Stomach (tissue), 4 donors: Measurements from ENCODE around the gene GUK1.

ENCODE experiments used
- POLR2A ChIP-seq, 4 donors: fragments of 450-650 bp; IDR thresholded peaks; one replicate each; pipeline ENCODE4 v1.6.1; 2016; ENCODE audit warnings: antibody characterized with exemption in 4 of 4, control low read depth in 2 of 4, mild to moderate bottlenecking in 1 of 4, moderate library complexity in 1 of 4
- POLR2AphosphoS5 ChIP-seq, 3 donors: sonication (generic); formaldehyde crosslinking; IDR thresholded peaks; one replicate each; pipeline ENCODE4 v1.6.1; 2016; ENCODE audit warnings: antibody characterized with exemption in 3 of 3
- TF ChIP-seq, protein P1 (sequence below), 7 experiments: fragments of 450-650 bp in 4 of 7; fragments of 200-600 bp in 3 of 7; sonication (generic) in 3 of 7; IDR thresholded peaks; one replicate each; pipeline ENCODE4 v1.5.1; 2016 to 2019; ENCODE audit warnings: antibody characterized with exemption in 7 of 7, control low read depth in 2 of 7, mild to moderate bottlenecking in 1 of 7

DNA sequence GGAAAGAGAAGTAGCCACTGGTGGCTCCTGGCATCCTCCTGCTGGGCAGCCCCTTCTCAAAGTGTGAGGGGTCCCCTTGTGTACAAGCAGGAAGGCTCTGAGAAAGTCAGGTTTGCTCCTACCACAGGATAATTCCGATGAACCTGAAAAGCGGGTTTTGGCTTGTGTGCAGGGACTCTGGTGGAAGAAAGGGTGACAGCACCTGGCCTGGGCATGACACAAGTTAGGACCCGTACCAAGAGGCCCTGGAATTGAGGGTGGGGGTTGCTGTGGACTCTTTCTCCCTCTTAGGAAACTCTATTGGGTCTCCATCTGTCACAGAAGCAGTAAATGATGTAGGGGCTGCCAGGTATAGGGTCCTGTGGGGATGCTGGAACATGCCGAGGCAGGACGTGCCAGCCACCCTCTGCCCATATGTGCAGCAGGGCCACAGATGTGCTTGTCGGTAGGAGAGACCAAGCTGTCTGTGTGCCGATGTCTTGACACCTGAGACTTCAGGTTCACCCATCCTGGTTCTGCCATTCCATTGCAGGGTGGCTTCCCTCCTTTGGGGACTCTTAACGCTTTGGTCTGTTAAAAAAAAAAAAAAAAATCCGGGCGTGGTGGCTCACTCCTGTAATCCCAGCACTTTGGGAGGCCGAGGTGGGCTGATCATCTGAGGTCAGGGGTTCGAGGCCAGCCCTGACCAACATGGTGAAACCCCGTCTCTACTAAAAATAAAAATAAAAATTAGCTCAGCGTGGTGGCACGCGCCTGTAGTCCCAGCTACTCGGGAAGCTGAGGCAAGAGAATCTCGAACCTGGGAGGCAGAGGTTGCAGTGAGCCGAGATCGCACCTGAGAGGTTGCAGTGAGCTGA, 46.8 kb upstream of the GUK1 start:
- TF ChIP-seq, protein P1, sequence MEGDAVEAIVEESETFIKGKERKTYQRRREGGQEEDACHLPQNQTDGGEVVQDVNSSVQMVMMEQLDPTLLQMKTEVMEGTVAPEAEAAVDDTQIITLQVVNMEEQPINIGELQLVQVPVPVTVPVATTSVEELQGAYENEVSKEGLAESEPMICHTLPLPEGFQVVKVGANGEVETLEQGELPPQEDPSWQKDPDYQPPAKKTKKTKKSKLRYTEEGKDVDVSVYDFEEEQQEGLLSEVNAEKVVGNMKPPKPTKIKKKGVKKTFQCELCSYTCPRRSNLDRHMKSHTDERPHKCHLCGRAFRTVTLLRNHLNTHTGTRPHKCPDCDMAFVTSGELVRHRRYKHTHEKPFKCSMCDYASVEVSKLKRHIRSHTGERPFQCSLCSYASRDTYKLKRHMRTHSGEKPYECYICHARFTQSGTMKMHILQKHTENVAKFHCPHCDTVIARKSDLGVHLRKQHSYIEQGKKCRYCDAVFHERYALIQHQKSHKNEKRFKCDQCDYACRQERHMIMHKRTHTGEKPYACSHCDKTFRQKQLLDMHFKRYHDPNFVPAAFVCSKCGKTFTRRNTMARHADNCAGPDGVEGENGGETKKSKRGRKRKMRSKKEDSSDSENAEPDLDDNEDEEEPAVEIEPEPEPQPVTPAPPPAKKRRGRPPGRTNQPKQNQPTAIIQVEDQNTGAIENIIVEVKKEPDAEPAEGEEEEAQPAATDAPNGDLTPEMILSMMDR (IDR thresholded peaks at IDR 0.05), result no peak
- TF ChIP-seq POLR2AphosphoS5 (IDR thresholded peaks at IDR 0.05) (no peak), POLR2A (IDR thresholded peaks at IDR 0.05) (no peak)
